GM12874 (cell line): ENCODE data around the gene CCDC6.
A peak's percentile ranks its signal among the peaks of the same experiment; 100 is the strongest.

ENCODE experiments used
- CTCF ChIP-seq: IDR thresholded peaks from 2 replicates; pipeline ENCODE4 v1.5.1; 2011; ENCODE audit warnings: low read depth, mild to moderate bottlenecking, control low read depth, low read length, moderate library complexity; ENCODE audit not compliant: insufficient read depth

CCDC6 gene

GRCh38 chr10:59887006-59887405, 19.4 kb downstream of the CCDC6 start:
- no peak for TF ChIP-seq CTCF

GRCh38 chr10:59885430-59886134, 20.8 kb downstream of the CCDC6 start:
- no peak for TF ChIP-seq CTCF

- no peak for TF ChIP-seq CTCF
These were observed 24.7 kb downstream of the CCDC6 start for GRCh38 chr10:59881640-59882039.

- no peak for TF ChIP-seq CTCF
These were observed 25.3 kb downstream of the CCDC6 start for GRCh38 chr10:59880971-59881510.

GRCh38 chr10:59880019-59880717, 26.2 kb downstream of the CCDC6 start:
- TF ChIP-seq CTCF = peak; percentile 54

- no peak for TF ChIP-seq CTCF
These were observed 26.9 kb downstream of the CCDC6 start for GRCh38 chr10:59879363-59879913.

- TF ChIP-seq CTCF = no peak
These were observed 27.4 kb downstream of the CCDC6 start for GRCh38 chr10:59878915-59879314.
